ENCODE data around the gene HTT-AS.
"Not testable (repeated sequence)": the region's sequence is repeated elsewhere in the genome, so short reads cannot be mapped to it uniquely, and the experiment has no call there.

Gene HTT-AS

DNA sequence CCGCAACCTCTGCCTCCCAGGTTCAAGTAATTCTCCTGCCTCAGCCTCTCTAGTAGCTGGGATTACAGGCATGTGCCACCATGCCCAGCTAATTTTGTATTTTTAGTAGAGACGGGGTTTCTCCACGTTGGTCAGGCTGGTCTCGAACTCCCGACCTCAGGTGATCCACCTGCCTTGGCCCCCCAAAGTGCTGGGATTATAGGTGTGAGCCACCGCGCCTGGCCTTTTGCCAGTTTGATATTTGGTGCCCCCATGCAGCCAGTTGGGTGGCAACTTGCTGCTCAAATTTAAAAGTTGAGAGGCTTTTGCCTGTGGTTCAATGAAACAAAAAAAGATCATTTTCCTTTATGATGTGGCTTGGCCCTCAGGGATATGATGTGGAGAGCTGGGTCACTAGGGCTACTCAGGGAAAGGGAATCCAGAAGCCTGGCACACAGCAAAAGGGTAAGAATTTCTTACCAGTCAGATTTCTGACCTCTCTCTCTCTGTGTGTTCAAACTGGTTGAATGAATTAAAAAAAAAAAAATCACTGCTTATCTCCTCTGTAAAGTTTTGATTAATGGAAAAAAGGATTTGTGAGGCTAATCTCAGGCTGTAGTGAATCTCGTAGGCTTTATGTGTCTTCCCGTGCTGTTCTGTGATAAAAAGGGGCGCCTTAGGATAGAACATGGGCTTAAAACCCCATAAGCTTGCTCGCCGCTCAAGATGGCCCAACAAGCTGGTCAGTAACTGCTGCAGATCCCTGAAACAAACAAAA, 23.0 kb downstream of the HTT-AS start:
- DNase-seq (ENCODE audit: low read depth): not testable (repeated sequence)

- peak; percentile 52 for DNase-seq (ENCODE audit: low read depth)
These were observed 26.7 kb downstream of the HTT-AS start for GRCh38 chr4:3047464-3048286.

DNA sequence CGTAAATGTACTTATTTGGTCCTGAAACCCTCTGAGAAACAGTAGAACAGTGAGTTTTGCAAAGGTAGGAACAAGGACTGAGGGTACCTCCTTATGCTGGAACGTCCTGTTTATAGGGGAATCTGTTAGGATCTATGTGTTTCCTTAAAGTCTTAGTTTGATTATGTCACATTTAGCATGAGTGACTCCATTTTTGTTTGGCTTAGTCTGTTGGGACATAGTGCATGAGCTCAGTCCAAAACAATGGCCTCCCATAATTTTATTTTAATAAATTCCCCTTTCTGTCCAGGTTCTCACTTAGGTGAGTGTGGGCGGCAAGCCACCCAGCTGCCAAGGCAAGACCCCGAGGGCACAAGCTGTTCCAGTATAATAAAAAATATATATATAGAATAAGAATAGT, 27.7 kb downstream of the HTT-AS start:
- no peak for DNase-seq (ENCODE audit: low read depth)

DNA sequence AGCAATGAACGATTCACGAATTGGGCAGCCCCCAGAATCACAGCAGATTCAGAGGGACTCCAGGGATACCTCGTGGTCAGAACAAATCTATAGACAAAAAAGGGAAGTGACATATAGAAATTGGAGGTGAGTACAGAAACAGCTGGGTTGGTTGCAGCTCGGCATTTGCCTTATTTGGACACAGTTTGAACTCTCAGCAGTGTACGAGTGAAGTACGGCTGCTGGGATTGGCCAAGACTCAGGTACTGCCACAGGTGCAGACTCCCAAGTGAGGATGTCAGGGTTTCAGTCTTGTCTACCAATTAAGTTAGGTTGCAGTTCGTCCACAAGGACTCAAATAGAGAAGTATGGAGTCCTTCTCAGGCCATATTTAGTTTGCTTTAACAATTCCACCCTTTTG, 28.2 kb downstream of the HTT-AS start:
- DNase-seq (ENCODE audit: low read depth): no peak

GRCh38 chr4:3044870-3045819, 29.2 kb downstream of the HTT-AS start:
- DNase-seq (ENCODE audit: low read depth): peak; percentile 34

DNA sequence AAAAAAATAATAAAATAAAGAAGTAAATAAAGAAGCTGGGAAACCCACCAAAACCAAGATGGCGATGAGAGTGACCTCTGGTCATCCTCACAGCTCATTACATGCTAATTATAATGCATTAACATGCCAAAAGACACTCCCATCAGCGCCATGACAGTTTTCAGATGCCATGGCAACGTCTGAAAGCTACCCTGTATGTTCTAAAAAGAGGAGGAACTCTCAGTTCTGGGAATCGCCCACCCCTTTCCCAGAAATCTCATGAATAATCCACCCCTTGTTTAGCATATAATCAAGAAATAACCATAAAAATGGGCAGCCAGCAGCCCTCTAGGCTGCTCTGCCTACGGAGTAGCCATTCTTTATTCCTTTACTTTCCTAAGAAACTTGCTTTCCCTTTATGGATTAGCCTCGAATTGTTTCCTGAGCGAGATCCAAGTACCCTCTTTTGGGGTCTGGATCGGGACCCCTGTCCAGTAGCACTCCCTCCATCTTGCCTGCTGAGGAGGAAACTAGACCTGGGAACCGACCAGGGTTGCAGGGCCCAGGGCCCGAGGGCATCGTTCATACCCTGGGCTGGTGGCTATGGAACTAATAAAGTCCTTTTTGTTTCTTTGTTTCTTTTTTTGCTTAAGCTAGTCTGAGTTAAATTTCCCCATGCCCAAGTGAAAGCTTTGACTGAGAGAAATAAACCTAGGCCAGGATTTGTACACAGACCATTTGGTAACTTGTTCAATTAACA, 30.9 kb downstream of the HTT-AS start:
- DNase-seq (ENCODE audit: low read depth): no peak

- no peak for DNase-seq (ENCODE audit: low read depth)
These were observed 32.1 kb downstream of the HTT-AS start for GRCh38 chr4:3042226-3042625.

- DNase-seq (ENCODE audit: low read depth): no peak
These were observed 32.9 kb downstream of the HTT-AS start for GRCh38 chr4:3041192-3042142.

DNA sequence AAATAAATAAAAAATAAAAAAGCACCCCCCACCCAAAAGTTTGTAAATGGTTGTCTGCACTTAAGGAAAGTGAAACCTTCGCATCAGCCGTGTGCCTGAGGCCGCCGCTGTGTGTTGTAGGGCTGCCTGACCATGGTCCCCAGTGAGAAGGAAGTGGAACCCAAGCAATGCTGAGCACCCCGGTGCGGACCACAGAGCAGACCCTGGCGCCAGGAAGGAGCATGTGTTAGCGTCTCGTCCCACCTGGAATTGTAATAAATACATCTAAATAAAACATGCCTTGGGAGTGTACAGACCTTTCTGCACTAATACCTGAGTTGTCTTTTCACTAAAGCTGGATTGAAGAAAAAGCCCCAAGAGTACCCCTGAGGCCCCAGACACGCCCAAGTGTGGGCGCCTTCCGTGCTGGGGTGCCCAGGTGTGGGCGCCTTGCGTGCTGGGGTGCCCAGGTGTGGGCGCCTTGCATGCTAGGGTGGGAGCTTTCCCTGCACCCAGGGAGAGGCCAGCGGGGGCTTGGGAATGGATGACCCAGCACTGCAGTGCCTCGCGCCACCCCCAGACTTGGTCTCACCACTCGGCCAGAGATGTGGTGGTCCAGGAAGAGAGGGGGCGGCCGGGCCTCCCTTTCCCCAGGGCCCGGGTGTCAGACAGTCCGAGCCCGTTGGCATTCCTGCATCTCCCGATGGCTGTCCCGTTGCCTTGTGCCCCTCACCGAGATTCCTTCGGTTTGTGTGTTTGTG, 33.7 kb downstream of the HTT-AS start:
- no peak for DNase-seq (ENCODE audit: low read depth)

DNA sequence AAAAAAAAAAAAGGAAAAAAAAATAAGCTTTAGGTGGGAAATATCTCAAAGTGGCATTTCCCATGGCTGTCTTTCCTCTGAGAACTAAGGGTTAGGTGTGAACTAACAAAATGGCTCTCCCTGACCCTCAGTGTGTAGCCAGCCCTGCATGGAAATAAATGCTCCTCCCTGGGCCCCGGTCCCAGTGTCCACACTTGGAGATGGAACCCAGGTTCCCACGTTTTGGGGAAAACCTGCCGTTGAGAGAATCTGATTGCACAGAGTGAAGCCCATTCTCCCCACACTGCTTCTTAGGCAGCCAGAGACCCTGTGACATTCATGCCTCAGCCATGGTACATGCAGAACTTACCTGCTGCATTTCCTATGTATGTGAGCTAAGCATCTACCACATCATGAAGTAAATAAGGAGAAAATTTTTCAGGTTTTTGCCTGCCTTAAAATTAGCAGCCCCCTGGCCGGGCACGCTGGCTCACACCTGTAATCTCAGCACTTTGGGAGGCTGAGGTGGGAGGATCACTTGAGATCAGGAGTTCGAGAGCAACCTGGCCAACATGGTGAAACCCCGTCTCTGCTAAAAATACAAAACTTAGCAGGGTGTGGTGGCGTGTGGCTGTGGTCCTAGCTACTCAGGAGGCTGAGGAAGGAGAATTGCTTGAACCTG, 34.5 kb downstream of the HTT-AS start:
- DNase-seq (ENCODE audit: low read depth): no peak

- no peak for DNase-seq (ENCODE audit: low read depth)
These were observed 36.3 kb downstream of the HTT-AS start for GRCh38 chr4:3037957-3038461.

DNA sequence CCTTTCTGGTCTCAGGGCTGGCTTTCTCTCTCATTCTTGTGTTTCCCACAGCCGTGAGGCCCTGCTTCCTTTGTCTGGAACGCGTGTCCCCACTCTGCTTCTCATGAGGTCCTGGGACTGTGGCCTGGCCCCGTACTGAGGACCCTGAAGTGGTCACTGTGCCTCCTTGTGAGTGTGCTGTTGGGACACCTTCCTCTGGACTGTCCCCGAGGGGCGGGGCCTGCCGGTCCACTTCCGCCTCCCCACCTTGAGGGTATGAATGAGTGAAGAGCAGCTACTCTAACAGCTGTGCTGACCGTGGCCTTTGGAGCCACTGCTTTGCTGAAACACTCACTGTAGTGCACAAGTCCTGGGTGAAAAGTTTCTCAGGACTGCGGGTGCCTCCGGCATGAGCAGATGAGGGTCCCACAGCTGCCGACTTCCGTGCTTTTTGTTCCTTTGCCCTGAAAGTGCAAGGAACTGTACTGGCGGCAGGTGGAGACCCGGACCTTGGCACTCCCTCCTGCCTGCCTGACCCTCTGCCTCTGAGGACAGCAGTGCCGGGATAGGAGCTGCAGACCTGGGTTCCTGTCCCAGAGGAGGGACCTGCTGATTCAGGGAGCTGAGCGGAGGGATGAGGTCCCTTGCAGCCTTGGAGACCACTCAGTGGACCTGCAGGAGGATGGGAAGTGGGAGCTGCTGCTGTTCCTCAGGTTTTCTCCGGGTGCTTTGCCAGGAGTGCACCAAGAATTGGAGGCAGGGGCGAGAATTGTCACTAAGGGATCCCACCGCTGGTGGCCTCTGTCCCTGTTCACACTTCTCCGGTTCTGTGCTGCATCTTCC, 38.0 kb downstream of the HTT-AS start:
- no peak for DNase-seq (ENCODE audit: low read depth)

DNA sequence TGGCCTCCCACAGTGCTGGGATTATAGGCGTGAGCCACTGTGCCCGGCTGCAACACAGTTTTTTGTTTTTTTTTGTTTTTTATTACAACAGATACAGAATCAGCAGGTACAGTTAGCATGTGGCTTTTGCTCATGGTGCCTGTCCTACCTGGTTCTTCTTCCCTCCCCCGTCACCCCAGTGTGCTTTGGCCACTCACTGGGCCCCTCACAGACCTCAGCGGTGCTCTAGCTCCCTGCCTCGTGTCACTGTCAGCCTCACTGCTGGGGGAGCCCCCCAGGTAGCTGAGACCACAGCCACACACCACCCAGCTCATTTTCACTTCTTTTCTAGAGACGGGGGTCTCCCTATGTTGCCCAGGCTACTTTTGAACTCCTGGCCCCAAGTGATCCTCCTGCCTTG, 38.7 kb downstream of the HTT-AS start:
- no peak for DNase-seq (ENCODE audit: low read depth)

DNA sequence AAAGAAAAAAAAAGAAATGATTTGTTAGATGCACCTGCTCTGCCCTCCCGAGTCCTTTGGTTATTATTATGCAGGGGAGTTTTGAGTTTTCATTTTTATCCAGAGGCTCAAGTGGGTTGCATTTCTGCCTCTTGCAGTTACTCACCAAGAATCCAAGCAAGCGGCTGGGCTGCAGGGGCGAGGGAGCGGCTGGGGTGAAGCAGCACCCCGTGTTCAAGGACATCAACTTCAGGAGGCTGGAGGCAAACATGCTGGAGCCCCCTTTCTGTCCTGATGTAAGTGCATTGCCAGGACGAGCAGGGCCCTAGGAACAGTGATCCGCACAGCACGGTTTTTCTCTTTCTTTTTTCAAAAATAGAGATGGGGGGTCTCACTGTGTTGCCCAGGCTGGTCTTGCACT, 39.1 kb downstream of the HTT-AS start:
- no peak for DNase-seq (ENCODE audit: low read depth)

GRCh38 chr4:3034231-3034630, 40.1 kb downstream of the HTT-AS start:
- DNase-seq (ENCODE audit: low read depth): no peak

GRCh38 chr4:3031357-3032082, 42.8 kb downstream of the HTT-AS start:
- DNase-seq (ENCODE audit: low read depth): no peak
